HG02943 (cell line): Measurements from ENCODE around the gene EPG5.
"Not testable (repeated sequence)": the region's sequence is repeated elsewhere in the genome, so short reads cannot be mapped to it uniquely, and the experiment has no call there.

Source experiments
- ATAC-seq: cut with Tn5 transposase; IDR thresholded peaks from one replicate; pipeline ENCODE4 v1.9.1; 2021; ENCODE audit warnings: mild to moderate bottlenecking, low read depth, moderate library complexity; ENCODE audit not compliant: unreplicated experiment

The EPG5 gene

DNA sequence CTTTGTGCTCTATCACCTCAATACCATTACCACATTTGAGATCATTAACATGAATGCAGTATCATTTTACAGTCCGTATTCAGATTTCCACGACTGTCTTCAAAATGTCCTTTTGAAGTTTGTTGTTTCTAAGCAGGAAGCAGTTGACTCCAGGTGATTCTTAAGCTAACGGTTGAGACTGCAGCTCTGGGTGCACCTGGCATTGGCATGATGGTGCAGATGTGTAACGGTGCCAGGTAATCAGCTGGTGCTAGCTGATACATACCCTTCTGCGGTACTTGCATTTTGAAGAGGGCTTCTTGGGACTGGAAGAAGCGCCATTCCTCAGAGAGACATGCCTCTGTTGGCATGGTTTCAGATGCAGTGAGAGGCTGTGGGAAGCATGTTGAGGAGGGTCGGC lies 122.2 kb downstream of the EPG5 start:
- ATAC-seq, result no peak

DNA sequence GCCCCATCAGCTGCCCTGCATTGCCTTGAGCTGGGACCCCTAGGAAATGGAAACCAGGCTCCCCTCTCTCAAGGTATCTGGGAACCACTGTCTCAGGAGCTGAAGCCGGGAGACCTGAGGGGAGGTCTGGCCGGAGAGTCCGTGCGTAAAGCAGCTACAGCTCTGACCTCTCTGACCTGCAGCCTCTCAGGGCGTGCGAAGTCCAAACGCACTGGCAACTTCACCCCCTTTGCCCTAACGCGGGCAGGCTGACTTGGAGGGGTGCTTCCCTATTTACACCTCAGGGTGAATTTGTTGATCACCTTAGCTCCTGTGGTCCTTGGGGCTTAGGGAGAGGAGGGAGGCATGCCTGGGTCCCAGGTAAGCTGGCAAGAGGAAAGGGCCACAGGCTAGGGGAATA lies 124.1 kb downstream of the EPG5 start:
- ATAC-seq, result no peak

DNA sequence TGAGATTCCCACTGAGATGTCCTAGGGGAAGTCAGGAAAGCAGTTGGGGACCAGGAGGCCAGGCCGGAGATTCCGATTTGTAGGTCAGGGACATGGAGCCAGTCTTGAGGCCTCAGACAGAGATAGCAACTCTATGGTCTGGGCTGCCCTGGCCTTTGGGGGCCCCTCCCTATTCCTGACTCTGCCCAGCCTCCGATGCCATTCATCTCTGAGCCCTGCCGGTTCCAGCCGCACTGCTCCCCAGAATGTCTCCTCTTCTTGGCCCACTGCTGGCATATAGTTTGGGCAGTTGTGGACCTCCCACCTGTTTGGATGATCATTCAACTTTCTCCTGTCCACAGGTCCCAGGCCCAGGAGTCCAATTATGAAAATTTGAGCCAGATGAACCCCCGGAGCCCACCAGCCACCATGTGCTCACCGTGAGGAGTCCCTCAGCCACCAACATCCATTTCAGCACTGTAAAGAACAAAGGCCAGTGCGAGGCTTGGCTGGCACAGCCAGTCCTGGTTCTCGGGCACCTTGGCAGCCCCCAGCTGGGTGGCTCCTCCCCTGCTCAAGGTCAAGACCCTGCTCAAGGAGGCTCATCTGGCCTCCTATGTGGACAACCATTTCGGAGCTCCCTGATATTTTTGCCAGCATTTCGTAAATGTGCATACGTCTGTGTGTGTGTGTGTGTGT lies 125.2 kb downstream of the EPG5 start:
- ATAC-seq, result no peak

DNA sequence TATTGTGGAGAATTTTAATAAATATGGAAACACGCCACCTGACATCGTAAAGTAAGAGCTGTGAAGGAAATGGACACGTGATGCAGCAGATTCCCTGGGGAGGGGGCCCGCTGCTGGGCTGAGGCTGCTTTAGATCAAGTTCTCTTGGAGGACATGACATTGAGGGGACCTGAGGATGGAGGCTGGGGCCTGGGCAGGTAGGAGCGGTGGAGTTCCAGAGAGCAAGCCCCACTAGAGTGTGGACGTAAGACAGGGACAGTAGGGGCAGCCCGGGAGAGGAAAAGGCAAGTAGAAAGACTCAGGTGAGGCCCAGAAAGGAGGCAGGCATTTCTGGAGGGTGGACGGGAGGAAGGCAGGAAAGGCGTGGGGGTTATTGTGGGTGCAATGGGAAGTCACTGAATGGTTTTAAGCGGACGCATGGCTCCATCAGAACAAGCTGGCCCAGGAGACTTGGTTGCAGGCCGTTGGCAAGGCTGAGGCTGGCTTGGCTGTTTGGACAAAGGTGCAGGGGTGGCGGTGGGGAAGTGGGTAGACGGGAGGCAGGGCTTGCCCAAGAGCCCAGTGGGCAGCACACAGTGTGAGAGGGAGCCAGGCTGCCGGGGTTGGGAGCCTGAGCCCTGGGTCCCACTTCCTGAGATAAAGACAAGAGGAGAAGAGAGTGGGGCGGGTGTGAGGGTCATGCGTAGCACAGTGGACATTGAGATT lies 125.9 kb downstream of the EPG5 start:
- no peak for ATAC-seq

DNA sequence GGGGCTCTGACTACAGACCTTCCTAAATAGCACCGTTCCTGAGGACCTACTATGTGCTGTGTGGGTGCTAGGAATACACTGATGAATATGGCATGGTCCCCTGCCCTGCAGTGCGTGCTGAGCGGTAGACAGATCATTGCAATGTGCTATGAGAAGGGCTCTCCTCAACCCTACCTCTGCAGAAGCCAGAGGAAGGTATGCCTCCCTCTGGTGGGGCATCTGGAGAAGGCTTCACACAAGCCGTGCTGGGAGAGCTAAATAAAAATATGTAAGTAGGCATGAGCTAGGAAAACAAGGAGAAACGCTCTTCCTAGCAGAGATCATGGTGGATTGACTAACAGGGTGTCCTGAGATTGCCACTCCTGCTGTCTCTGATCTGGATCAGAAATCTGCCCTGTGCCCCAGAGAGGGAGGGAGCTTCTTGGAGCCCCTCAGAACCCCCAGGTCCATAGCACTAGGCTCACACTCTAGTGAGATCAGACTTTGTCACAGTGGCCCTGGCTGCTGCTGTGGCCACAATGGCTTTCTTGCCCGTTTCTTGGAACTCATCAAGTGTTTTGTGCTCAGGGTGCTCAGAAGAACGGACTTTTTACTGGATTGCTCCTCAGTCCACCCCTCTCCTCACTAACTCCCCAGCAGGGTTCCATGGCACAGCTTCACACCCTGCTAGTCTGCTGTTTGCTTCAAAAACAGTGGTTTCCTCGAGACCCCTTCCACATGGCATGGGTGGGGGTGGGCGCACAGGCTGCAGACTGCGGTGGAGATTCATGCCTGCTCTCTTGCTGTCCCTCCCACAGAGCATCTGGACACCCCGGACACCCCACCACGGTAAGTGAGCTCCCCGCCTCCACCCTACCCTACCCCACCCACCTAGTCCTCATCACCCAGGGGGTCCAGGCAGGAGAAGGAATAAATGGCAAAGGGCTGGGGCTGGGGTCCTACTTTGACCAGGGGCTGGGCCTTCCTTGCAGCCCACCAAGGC lies 127.4 kb downstream of the EPG5 start:
- no peak for ATAC-seq

DNA sequence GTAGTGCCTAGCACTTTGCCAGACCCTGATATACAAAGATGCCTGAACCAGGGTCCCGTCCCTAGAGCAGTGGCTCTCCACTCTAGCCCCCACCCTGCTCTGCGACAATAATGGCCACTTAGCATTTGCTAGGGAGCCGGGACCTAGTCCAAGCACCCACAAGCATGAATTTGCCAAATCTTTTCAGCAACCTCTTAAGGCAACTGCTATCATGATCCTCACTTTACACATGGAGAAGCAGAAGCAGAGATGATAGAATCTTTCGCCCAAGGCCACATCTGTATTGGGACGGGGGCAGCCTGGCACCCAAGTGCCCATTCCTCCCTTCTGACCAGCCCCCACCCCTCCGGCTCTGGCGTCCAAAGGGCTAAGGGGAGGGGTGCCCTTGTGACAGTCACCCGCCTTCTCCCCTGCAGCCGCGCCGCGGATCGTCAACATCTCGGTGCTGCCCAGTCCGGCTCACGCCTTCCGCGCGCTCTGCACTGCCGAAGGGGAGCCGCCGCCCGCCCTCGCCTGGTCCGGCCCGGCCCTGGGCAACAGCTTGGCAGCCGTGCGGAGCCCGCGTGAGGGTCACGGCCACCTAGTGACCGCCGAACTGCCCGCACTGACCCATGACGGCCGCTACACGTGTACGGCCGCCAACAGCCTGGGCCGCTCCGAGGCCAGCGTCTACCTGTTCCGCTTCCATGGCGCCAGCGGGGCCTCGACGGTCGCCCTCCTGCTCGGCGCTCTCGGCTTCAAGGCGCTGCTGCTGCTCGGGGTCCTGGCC lies 128.6 kb downstream of the EPG5 start:
- ATAC-seq, result no peak

DNA sequence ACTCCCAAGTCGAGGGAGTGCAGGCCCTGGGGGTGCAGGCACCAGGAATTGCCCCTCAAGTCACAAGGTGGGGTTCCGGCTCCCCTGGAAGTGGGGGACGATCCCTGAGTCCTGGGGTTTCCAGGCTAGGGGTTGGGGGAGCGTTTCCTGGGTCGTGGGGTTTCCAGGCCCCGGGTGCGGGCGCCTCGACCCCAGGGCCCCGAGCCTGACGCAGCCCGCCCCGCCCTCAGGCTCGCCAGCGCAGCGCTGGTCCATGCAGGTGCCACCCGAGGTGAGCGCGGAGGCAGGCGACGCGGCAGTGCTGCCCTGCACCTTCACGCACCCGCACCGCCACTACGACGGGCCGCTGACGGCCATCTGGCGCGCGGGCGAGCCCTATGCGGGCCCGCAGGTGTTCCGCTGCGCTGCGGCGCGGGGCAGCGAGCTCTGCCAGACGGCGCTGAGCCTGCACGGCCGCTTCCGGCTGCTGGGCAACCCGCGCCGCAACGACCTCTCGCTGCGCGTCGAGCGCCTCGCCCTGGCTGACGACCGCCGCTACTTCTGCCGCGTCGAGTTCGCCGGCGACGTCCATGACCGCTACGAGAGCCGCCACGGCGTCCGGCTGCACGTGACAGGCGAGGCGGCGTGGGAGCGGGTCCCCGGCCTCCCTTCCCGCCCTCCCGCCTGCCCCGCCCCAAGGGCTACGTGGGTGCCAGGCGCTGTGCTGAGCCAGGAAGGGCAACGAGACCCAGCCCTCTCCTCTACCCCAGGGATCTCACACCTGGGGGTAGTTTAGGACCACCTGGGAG lies 129.7 kb downstream of the EPG5 start:
- no peak for ATAC-seq

DNA sequence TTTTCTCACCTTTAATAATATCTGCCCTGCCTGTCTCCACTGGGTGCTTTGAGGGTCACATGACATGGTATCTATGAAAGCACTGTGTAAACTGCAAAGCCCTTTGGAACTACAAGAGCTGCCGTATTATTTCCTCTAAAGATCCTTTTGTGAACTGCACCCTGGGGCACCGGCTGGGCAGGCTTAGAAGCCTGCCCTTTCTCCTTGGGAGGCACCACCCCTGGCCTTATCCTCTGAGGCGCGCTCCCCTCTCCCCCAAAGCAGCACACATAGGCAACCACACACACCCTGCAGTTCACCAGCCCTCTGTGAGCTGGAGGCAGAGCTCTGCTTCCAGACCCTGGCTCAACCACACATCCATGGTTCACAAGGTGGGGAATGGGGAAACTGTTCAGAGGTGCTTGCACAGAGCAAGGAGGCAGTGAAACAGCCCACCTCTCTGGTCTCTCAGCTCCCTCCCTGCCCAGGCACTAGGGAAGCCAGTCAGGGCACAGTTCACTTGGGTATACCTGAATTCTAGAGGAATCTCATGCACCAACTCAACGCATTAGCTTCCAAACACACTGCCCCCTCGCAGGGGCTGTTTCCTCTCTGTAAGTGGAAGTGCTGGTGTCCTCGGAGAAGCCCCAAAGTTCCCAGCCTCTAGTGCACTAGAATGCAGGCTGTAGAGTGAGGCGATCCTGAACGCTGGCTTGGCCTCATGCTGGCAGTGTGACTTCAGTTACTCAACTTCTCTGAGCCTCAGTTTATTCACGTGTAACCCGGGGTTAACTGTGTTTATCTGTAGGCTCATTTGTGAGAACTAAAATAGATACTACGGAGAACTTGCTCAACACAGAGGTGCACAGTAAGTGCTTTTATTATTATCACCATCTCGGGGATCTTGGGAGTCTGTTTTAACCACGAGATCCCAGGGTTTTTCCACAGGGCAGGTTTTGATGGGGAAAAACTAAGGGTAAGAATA lies 130.6 kb downstream of the EPG5 start:
- ATAC-seq, result no peak

DNA sequence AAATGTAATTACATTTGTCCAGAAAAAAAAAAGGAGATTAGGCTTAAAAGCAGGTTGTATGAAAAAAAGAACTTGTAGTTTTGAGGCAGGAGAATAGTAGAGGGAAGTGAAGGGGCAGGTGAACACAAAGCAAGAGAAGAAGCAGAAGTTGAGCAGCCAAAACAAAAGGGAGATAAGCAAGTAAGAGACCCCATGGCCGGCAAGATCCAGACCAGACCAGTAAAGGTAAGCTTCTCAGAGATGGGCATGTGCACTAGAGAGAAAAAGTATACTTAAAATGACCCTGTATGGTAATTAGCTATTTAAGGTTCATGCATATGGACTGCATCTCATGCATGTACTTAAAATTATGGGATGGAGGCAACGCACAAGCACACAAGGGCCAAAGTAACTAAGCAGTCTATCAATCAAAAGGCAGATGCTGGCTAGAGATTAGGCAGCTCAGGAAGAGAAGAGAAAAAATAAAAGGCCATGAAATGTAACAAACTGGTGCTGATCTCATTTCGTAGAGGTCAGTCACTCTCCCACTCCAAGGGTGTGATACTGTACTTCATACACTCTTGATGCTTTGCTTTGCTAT lies 132.0 kb downstream of the EPG5 start:
- no peak for ATAC-seq

DNA sequence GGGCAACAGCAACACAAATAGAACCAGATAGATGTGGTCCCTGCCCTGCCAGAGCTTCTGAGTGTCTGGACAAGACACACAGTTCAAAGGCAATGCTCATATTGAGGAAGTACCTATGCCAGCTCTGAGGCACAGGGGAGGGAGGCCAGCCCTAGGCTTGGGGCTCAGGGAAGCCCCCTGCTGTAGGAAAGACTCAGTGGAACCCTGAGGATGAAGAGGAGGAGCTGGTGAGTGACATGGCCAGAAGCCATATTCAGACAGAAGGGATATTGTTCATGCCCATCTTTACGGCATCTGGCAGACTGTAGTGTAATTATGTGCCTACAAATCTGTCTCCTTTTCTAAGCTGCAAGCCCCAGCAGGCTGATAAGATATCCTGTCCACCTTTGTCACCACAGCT lies 132.8 kb downstream of the EPG5 start:
- ATAC-seq, result no peak

DNA sequence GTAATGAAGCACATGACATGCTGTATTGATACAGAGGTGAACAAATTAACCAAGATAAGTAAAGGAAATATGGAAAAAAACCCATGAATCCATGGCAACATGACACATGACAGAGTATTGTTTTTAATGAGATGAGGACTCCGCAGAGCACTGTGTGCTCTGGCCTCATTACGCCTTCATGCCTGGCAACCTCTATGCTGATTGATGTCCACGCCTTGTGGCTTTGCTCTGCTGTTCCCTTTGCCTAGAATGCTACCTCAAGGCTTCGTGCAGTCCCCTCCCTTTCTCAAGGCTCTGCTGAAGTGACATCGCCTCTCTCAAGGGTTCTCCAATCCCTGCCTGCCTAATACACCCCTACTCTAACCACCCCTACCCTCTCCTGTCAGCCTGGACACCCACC lies 133.3 kb downstream of the EPG5 start:
- no peak for ATAC-seq

DNA sequence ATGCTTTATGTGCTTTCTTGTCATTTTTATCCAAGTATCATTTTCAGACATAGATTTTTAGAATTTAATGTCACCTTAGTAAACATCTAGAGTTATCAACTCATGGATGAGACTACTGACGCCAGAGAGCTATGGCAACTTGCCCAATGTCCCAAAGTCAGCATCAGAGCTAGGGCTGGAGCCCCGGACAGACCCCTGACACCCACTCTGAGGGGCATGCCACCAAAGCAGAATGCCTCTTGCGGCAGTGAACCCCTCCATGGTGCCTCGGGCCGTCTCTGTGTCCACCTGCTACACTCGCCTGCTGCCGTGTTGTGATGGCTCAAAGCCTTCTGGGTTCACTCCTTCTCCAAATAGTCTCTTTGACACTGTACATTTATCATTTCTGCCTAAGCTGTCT lies 136.2 kb downstream of the EPG5 start:
- no peak for ATAC-seq

DNA sequence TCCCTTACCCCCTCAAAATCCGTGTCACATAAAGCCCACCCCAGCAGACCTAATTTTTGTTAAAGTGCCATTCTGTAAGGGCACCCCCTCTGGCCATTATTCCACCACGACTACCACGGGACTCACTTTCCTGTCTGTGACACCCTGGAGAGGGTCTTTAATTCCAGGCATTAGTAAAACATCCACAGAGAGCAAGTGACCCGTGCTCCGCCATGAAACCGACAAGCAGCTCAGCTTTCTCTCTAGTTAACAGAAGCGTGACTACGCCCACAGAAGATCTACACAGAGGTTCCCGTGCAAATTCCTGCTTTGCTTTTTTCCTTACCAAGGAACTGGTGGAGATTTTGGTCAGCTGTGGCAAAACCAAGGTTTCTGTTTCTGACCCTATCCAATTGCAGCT lies 137.3 kb downstream of the EPG5 start:
- ATAC-seq, result no peak

DNA sequence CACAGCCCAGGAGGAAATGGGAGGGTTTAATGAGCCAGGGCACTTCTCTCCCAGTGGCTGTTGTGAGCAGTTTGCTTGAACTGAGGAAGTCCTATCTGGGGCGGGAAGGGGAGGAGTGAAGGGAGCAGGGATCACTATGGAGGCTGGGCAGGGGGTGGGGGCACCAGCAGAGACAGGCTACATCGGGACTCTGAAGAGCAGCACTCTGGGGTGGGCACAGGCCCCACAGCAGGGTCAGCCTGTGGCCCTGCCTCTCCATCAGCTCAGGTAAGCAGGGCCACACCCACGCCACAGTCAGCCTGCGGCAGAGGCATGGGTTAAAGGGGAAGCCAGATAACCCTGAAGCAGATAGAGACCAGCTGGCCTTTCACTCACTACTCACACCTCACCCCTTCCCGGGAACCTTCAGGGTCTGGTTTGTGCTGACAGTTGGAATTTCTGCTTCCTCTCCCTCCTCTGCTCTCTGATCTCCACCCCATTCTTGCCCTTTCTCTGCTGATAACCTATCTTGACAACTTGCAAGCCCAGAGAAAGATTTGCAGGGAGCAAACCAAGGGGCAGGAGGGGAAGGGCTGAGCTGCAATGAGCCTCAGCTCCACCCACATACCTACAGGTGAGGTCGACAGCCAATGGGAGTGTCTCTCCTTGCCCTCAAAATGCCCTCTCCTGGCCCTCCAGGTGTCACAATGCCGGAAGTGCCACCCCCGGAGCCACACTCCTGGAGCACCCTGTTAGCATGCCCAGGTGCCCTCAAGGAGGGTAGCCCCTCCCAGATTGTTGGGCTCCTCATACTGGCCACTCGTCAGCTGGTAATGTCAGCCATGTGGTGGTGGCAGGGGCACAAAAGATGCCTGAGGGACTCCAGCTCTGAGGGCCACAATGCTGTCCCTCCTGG lies 138.0 kb downstream of the EPG5 start:
- no peak for ATAC-seq

DNA sequence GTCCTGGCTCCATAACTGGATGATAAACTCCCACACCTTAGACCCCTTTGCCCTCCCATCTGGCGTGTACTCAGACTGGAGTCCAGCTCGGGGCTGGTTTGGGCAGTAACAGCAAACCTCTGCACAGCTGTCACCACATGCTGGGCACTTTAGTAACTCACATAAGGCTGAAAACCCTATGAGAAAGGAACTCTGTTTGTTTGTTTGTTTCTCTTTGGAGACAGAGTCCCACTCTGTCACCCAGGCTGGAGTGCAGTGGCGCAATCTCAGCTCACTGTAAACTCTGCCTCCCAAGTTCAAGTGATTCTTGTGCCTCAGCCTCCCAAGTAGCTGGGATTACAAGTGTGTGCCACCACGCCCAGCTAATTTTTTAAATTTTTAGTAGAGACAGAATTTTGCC lies 140.4 kb downstream of the EPG5 start:
- ATAC-seq, result not testable (repeated sequence)

DNA sequence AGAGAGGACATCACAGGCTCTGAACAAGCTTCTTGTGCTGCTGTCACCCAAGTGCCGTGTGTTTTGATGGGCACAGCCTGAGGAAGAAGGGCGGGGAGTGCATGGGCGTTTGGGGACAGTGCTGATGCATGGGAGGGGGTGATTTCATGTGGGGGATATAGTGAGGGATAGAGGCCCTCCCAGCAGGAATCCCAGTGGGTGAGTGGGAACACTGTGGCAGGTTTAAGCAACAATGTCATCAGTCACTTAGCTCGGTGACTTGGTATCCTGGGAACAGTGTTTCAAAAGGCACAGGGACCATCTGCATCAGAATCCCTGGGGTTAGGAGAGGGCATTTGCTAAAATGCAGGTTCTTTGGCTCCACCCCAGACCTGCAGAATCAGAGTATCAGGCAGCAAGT lies 141.0 kb downstream of the EPG5 start:
- ATAC-seq, result no peak
